HG03521 (cell line): Measurements from ENCODE around the gene COL4A1.
"Not testable (repeated sequence)": the region's sequence is repeated elsewhere in the genome, so short reads cannot be mapped to it uniquely, and the experiment has no call there.

ENCODE experiments used
- ATAC-seq: cut with Tn5 transposase; IDR thresholded peaks from one replicate; pipeline ENCODE4 v1.9.1; 2021; ENCODE audit warnings: mild to moderate bottlenecking, moderate library complexity; ENCODE audit not compliant: unreplicated experiment

COL4A1 gene

DNA sequence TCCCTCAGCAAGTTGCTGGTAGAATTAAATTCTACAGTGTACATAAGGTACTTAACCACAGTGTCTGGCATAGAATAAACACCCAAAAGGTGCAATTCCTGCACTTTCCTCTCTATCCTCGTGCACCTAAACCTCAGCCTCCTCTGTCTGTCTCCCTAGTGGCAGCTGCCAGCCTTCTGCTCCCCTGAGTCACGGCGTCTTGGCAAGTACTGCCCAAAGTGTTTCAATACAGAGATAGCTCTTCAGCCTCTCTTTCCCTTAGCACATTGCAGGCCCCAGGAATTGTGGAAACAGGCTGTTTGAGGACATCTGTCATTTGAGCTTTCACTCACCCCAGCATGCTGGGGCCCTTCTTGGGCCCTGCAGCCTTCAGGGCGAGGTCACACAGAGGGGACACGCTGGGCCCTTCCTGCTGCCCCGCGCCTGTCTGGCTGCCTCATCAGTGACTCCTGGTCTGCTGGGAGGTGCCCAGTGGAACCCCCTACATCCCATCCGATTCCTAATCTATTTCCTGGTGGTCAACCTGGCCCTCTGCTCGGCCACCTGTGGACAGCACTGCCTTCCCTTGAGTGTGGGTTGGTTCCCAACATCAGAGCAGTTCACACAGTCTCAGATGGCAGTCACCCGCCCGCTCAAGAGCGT, 19.4 kb upstream of the COL4A1 start:
- ATAC-seq: no peak

DNA sequence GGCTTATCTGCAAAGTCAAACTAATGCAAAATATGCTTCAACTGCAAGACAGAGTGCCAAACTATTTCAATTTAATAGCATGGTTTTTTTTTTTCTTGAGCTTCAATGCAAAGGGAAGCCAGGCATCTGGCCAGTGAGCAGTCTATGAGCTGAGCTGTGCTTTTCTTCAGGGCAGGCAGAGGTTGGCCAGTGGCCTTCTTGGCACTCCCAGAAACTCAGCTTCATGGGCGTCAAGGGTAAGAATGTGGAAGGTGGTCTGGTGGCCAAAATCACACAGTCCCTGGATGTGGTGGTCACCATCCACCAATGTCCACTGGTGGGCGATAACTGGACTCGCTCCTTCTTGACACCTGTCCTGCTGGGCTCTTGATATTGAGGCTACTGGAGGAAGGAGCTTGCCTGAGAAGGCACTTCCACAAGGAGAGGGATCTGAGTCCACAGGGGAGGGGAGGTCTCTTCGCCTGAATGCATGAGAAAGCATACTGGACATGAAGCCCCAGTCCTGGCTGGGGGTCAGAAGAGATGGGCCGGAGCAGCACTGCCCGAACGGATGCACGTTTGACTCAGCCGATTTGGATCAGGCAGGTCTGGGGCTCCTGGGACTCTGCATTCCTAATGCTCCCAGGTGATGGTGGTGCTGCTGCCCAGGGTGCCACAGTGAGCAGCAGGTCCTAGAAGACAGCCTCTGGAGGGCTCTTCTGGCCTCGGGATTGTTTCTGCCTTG, 17.2 kb upstream of the COL4A1 start:
- no peak for ATAC-seq

DNA sequence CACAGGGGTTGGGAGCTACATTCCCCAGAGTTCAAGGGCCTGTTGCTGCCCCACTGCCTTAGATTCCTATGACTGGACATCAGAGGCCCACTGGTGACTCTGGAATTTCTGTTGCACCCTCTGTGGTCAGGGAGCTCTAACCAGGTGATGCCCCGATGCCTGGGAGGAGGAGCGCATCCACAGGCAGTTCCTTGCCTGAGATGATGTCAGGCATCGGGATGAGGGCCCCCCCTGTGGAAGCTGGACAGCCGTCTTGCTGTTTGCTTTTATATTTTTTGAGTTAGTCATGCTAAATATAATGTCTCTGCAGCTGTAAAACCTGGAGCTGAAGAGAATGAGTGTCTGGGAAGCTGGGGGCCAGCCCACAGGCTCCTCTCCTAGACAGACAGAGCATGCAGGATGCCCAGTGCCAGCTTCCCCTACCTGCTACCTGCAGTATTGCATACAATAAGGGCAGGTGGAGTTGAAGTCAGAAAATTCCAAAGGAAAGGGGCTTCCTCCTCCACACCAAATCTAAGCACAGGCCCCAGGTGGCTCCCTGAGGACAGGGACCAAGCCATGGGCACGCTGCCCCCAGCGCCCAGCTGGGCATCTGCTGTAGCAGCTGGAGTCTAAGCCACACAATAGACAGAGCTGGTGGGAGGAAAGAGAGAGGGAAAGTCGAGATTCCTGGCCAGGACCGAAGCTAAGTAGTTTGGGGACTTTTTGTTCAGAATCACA, 16.4 kb upstream of the COL4A1 start:
- ATAC-seq: no peak

DNA sequence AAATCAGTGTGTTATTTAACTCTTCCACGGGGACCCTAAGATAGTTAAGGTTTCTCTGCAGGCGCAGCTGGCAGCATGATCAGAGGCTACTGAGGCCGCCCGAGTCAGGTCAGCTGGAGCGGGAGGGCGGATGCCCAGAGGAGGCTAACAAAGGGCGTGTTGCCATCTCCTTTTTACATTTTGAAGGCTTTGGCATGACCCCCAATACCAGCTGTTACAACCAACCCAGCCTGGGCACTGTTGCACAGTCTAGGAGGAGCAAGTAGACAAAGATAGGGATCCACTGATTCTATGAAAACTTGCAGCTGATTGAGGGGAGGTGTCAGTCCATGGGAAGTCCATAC, 15.8 kb upstream of the COL4A1 start:
- no peak for ATAC-seq

DNA sequence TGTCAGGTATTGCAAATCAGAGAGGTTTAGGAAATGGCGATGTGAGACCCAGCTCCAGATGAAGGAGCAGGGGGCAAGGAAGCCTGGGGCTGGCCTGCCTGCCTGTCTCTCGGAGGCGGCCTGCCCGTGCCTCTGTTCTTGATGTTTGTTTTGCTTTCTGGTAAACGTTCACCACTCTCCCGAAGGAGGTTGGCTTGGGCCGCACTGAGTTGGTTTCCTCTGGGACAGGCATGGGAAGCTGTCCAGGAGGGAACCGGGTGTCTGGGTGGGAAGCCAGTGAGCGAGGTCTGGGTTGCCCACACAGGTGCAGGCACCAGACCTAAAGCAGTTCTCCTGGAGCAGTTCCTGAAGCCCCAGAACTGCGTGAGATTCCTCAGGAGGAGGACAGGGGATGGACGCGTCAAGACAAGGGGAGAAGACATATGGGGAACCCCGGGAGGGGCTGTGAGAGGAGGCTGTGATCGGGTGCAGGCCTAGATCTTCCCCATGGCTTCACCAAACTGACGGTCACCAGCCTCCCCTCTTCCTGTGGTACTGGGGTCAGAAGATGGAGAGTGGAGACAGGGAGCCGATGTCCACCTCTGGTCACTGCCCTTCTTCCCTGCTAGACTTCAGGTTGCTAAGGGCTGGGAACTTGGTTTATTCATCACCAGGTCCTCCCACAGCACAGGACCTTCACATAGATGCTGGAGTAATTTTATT, 15.3 kb upstream of the COL4A1 start:
- ATAC-seq: no peak

DNA sequence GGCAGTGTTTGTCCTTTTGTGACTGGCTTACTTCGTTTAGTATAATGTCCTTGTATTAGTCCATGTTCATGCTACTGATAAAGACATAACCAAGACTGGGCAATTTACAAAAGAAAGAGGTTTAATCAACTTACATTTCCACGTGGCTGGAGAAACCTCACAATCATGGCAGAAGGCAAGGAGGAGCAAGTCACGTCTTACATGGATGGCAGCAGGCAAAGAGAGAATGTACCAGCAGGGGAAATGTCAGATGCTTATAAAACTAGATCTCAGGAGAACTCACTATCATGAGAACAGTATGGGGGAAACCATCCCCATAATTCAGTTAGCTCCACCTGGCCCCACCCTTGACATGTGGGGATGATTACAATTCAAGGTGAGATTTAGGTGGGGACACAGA, 14.6 kb upstream of the COL4A1 start:
- not testable (repeated sequence) for ATAC-seq

DNA sequence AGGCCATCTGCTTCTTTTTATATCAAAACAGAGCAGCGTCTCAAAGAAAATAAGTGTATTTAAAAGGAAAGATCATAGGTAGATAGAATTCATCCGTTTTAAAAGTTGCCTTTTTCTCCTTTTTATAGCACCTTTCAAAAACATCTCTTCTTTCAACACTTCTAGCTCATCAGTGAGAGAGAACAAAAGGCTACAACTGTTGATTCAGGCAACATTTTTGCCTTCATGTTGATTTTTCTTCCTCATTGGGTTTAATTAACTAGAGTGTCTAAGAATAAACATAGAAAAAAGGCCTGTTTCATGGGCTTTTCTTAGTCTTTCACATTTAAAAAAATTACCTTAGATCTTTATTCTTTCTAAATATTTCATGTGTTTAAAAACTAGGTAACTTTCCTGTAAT, 13.7 kb upstream of the COL4A1 start:
- ATAC-seq: no peak

DNA sequence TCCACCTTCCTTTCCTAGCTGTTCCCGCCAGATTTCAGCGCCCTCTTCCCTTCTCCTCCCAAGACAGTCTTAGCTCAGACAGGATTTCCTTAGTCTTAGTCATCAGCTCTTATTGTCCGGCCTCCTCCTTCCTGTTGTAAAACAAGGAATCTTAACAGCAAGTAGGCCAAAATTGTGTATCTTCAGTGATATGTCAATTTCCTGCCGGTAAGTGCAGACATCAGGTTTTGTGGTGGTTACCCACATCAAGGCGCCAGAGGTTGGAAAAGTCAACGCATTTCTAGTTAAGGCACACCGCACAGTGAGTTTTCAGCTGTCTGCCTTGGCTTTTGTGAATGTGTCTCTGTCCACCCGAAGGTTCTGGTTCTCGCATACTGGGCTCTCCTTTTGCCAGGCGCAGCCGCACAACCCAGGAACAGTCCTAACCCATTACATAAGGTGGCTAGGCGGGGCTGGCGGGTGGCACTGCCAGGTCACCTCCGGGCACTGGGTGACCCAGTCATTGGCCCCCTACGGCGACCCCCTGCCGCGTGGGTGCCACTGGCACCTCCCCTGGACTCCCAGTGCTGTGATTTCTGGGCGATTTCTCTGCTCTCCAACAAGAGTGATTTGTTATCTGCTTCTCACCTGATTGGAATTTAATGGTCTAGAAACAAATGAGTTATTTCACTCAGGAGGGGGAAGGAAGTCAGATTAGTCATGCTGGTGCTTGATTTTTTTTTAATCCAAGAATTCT, 13.0 kb upstream of the COL4A1 start:
- ATAC-seq: no peak

DNA sequence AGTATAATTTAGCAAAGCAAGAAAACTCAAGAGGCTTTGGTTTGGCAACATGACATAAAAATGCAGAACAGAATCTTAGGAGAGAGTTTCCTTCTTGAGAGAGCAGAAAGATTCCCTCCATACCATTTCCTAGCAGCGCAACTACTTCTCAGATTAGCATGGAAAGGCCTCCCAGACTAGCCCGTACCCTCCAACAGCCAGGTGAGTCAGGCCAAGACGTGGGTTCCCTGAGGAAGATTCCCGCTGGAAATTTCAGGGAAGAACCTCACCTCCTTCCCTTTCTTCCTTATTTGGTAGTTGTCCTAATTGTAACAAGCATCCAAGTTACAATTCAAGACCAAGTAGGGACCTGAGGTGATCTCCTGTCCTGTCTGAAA, 12.4 kb upstream of the COL4A1 start:
- no peak for ATAC-seq

DNA sequence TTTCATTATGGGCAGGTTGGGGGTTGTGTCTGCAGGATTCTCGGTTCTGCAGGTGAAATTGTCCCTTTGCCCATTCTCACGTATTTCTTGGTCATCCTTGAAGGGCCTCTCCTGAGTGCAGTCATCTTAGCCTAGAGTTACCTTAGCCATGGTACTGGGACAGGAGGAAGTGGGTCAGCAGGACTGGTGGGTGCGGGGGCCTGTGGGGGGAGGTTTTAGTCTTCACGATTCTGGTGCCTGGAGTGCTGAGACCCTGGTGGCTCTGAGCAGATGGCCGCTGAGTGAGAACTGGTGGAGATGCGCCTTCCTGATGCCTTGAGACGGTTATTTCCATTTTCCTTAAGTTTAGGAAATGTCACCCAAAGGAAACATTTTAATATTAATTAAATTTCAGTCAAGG, 12.0 kb upstream of the COL4A1 start:
- ATAC-seq: no peak

DNA sequence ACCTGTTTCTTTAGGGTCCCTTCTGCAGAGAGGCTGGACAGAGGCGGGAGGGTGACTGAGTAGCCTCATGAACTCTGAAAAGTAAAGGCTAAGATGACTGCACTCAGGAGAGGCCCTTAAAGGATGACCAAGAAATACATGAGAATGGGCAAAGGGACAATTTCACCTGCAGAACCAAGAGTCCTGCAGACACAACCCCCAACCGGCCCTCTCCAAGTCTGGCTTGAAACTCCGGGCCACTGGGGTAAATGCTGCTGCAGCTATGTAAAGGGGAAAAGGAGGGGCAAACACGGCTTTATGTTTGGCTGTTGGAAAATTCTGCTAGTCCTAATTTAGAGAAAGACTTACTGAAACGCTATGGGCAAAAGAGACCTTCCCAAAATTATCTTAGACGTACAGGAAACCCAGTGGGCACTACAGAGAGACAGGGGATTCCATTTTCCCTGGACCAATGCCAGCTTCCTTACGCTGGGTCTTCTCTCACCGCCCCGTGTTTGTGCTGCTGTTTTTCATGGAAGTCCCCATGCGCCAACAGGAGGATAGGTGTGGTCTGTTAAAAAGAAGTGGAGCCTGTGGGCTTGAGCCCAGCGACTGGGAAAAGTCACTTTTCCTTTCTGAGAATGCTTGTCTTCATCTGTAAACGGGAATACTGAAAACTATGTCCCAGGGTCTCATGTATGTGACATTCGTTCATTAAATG, 10.7 kb upstream of the COL4A1 start:
- no peak for ATAC-seq

DNA sequence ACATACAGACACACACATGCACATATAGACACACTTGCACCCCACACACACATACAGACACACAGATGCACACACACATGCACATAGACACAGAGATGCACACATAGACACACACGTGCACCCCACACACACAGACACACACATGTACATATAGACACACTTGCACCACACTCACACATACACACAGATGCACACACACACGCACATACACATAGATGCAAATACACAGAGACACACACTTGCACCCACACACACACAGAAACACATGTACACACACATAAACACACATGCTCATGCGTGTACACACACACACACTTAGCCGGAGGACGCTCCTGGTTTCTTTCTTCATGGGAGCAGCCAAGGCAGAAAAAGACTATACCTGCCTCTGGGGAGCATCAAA, 10.1 kb upstream of the COL4A1 start:
- no peak for ATAC-seq

DNA sequence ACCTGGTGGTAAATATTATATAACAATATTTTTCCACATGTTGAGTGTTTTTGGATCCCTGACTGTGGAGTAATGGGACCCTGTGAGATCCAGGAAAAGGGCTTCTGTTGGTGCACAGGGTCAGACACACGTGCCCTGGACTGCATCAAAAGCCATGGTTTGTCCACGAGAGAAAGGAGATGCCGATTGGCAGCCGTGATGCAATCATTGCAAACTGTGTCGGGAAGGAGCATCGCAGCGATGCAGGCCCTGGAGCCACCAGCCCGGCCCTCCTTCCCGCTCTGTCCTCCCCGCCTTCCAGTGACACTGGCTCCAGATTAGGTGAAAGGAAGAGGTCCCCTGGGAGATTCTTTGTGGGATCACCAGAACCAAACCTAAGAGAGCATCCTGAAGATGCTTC, 9.2 kb upstream of the COL4A1 start:
- ATAC-seq: no peak

DNA sequence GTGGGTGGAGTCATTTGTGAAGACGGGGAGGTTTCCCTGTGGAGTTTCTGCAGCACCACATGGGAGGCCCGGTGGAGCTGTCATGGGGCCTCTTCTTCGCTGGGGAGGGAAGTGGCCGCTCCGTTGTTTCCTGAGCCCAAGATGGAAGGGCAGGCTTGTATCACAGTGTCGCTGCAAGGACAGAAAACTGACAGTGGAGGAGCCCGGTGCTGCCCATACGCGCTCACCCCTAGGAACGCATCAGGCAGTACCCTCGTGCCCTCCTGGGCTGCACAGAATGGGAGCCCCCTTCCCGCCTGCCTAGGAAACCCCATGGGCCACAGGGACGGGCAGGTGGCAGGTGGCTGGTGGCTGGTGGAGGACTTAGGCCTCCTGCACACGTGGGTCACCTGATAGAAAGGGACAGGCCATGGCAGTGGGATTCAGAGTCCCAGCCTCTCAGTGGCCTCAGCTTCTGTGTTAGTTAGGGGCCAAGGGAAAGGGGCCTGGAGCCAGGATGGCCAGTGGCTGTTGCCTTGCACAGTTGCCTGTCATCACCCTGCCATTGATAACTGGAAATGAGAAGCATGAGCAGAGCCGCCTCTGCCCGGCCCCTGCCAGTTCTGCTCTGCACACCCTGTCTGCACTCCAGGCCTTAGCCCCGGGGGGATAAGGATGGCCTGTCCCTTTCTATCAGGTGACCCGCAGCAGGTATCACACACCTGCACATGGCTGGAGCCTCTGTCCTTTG, 7.7 kb upstream of the COL4A1 start:
- ATAC-seq: no peak

DNA sequence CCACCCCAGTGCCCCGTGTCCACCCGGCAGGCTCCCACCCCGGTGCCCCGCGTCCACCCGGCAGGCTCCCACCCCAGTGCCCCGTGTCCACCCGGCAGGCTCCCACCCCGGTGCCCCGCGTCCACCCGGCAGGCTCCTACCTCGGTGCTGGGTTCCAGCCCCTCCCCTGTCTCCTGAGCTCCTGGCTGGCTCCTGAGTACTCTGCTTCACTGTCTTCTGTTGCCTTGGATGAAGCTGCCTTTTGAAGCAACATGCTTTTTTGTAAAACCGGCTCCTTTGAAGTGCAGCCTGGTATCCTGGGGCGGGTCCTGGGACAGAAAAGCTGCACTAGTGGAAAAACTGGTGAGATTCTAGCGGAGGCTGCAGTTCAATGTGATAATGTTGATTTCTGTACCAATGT, 6.8 kb upstream of the COL4A1 start:
- not testable (repeated sequence) for ATAC-seq

DNA sequence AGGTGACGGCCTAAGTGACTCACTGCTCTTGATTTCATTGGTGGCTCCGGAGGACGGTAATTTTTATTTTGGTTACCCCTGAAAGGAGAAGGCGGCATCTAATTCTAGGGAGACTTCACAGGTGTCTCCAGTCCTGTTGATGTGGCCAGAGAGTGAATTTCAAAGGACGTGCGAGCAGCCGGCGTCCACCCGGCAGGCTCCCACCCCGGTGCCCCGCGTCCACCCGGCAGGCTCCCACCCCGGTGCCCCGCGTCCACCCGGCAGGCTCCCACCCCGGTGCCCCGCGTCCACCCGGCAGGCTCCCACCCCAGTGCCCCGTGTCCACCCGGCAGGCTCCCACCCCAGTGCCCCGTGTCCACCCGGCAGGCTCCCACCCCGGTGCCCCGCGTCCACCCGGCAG, 6.3 kb upstream of the COL4A1 start:
- ATAC-seq: not testable (repeated sequence)

DNA sequence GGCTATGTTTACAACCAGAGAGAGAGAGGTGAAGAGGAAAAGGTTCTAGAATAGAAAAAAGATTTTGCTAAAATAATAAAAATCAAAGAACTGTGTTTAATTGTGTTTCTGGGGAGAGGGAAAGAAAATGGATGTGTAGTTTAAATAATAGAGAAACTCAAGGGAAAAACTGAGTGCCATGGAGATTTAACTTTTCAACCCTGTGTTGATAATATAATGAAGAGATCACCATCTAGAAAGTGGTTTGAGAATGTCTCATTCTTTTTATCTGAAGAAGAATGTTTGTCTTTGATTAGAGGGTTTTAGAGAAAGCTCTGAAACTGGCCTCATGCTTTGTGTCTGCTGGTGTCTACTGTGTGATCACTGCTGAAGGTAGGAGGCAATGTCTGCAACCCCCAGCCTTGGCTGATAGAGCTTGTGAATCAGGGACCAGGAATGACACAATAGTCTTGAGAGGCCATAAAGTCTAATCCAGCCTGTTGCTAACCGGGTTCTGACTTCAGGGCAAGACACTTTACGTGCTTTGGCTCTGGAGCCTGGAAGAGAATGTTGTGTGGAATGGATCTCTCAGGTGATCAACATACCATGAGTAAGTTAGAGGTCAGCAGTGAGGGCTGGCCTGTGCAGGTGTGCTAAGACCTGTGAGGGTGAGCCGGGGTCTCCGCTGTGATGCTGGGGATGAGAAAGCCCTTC, 5.5 kb upstream of the COL4A1 start:
- ATAC-seq: no peak

DNA sequence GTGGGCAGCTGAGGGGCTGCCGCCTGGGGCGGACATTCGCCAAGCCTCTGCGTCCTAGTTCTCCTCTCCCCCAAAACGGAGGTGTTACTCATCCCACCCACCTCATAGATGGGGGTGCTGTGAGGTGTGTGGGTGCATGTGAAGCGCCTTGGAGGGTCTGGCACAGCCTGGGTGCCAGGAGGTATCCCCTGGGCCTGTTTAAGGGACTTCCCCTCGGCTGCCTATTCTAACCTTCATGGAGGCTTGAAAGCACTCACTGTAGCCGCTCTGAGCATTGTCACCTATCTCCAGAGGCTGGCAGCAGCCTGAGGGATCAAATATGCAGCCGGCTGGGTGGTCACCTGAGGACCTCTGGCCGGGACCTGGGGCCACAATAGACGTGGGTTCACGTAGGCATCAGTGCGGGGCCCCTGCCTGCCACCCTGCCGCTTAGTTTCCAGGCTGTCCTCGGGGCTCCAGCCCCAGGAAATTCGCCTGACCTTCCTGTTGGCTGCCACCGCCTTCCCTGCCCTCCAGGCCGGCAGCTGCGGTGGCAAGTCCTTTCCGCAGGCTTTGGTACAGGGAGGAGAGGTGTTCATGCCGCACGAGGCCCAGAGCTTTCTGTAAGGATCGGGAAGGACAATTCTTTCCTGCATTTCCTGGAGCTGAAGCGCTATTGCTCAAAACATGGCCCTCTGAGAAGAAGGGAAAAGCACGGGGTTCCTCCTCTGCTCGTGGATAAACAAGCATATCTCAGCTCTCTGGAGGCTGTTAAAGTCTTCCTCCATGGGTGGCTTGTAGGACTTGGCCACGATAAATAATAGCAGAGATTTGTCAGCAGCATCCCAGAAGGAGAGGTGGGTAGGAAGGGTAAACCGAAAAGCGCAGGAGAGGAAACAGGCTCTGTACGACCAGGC, 4.7 kb upstream of the COL4A1 start:
- ATAC-seq: no peak
